GM12801 (cell line): ENCODE measurements around the gene ALMS1.

Source experiments
- CTCF ChIP-seq: IDR thresholded peaks from one replicate; pipeline ENCODE4 v1.5.1; 2011; ENCODE audit warnings: control low read depth; ENCODE audit not compliant: insufficient read length; ENCODE audit errors: extremely low read depth

ALMS1 gene

GRCh38 chr2:73408198-73408597 is 22.6 kb downstream of the ALMS1 start:
- no peak for TF ChIP-seq CTCF

GRCh38 chr2:73414696-73415095 is 29.1 kb downstream of the ALMS1 start:
- TF ChIP-seq CTCF, result no peak

GRCh38 chr2:73415906-73416305 is 30.3 kb downstream of the ALMS1 start:
- no peak for TF ChIP-seq CTCF

- no peak for TF ChIP-seq CTCF
Measured at GRCh38 chr2:73418343-73418742, 32.7 kb downstream of the ALMS1 start.

- TF ChIP-seq CTCF, result no peak
Measured at GRCh38 chr2:73423913-73424312, 38.3 kb downstream of the ALMS1 start.

- TF ChIP-seq CTCF, result no peak
Measured at GRCh38 chr2:73426176-73426575, 40.5 kb downstream of the ALMS1 start.

GRCh38 chr2:73436019-73436418 is 50.4 kb downstream of the ALMS1 start:
- no peak for TF ChIP-seq CTCF

GRCh38 chr2:73444202-73444601 is 58.6 kb downstream of the ALMS1 start:
- TF ChIP-seq CTCF, result no peak
